Suprapubic skin (tissue), 3 donors: ENCODE measurements around the gene ESAM.

ENCODE experiments used
- EP300 ChIP-seq: sonication (generic); formaldehyde crosslinking; IDR thresholded peaks from one replicate; pipeline ENCODE4 v1.6.1; 2017; ENCODE audit warnings: antibody characterized with exemption
- POLR2A ChIP-seq, 2 donors: fragments of 450-650 bp; IDR thresholded peaks; one replicate each; pipeline ENCODE4 v1.6.1; 2017; ENCODE audit warnings: antibody characterized with exemption in 2 of 2, mild to moderate bottlenecking in 2 of 2, moderate library complexity in 2 of 2
- TF ChIP-seq, protein P1 (sequence below), 2 donors: fragments of 200-600 bp in 1 of 2; fragments of 450-650 bp in 1 of 2; sonication (generic) in 1 of 2; IDR thresholded peaks; one replicate each; pipeline ENCODE4 v1.5.1; 2016 to 2019; ENCODE audit warnings: antibody characterized with exemption in 2 of 2, mild to moderate bottlenecking in 1 of 2, moderate library complexity in 1 of 2

- TF ChIP-seq POLR2A (IDR thresholded peaks at IDR 0.05), result no peak
- TF ChIP-seq, protein P1, sequence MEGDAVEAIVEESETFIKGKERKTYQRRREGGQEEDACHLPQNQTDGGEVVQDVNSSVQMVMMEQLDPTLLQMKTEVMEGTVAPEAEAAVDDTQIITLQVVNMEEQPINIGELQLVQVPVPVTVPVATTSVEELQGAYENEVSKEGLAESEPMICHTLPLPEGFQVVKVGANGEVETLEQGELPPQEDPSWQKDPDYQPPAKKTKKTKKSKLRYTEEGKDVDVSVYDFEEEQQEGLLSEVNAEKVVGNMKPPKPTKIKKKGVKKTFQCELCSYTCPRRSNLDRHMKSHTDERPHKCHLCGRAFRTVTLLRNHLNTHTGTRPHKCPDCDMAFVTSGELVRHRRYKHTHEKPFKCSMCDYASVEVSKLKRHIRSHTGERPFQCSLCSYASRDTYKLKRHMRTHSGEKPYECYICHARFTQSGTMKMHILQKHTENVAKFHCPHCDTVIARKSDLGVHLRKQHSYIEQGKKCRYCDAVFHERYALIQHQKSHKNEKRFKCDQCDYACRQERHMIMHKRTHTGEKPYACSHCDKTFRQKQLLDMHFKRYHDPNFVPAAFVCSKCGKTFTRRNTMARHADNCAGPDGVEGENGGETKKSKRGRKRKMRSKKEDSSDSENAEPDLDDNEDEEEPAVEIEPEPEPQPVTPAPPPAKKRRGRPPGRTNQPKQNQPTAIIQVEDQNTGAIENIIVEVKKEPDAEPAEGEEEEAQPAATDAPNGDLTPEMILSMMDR (IDR thresholded peaks at IDR 0.05), result no peak
- no peak for TF ChIP-seq EP300
Observed at GRCh38 chr11:124727474-124727873, 34.6 kb downstream of the ESAM start.
